Smooth muscle cell (in vitro differentiated cells): ENCODE measurements around the gene HSPBAP1. TPM values are rescaled to one million over a fixed set of nuclear protein-coding genes. Genes with fewer than 3 reads are reported as not detected.
"Not testable (repeated sequence)": the region's sequence is repeated elsewhere in the genome, so short reads cannot be mapped to it uniquely, and the experiment has no call there.

Experiments
- DNase-seq: peaks from one replicate; lab custom pipeline; 2025; ENCODE audit not compliant: unreplicated experiment; lab: John Stamatoyannopoulos, UW
- H2AFZ ChIP-seq: fragments of 200-600 bp; sonication (generic); 2 replicates; pipeline ENCODE4 v1.6.0; 2016; ENCODE audit warnings: antibody characterized with exemption, low read depth, mild to moderate bottlenecking
- H3F3A ChIP-seq: fragments of 200-600 bp; sonication (generic); 2 replicates; pipeline ENCODE4 v1.6.0; 2017; ENCODE audit warnings: antibody characterized with exemption, low read depth
- H3K27ac ChIP-seq: fragments of 200-600 bp; sonication (generic); 2 replicates; pipeline ENCODE4 v1.5.1; 2016; ENCODE audit warnings: low read depth, mild to moderate bottlenecking
- H3K27me3 ChIP-seq: fragments of 200-600 bp; sonication (generic); 2 replicates; pipeline ENCODE4 v1.6.1; 2016; ENCODE audit warnings: low read depth, mild to moderate bottlenecking
- H3K36me3 ChIP-seq: fragments of 200-600 bp; sonication (generic); 2 replicates; pipeline ENCODE4 v1.5.1; 2016; ENCODE audit warnings: low read depth
- H3K4me1 ChIP-seq: fragments of 200-600 bp; sonication (generic); 2 replicates; pipeline ENCODE4 v1.5.1; 2016; ENCODE audit warnings: low read depth
- H3K4me2 ChIP-seq: fragments of 200-600 bp; sonication (generic); 2 replicates; pipeline ENCODE4 v1.6.0; 2016; ENCODE audit warnings: mild to moderate bottlenecking
- H3K4me3 ChIP-seq: fragments of 200-600 bp; sonication (generic); 2 replicates; pipeline ENCODE4 v1.5.1; 2016; ENCODE audit warnings: mild to moderate bottlenecking
- H3K79me2 ChIP-seq: fragments of 200-600 bp; sonication (generic); 2 replicates; pipeline ENCODE4 v1.6.0; 2016; ENCODE audit warnings: low read depth, mild to moderate bottlenecking
- H3K9ac ChIP-seq: fragments of 200-600 bp; sonication (generic); 2 replicates; pipeline ENCODE4 v1.6.0; 2016; ENCODE audit warnings: low read depth
- H3K9me3 ChIP-seq: fragments of 200-600 bp; sonication (generic); replicated peaks from 2 replicates; pipeline ENCODE4 v1.5.1; 2016; ENCODE audit warnings: low read depth
- H4K20me1 ChIP-seq: fragments of 200-600 bp; sonication (generic); 2 replicates; pipeline ENCODE4 v1.6.0; 2016; ENCODE audit warnings: low read depth
- WGBS: methylation state at CpG from one replicate; pipeline ENCODE4 v1.1.7; 2016; ENCODE audit warnings: low lambda C conversion rate; 5-methylcytosine and 5-hydroxymethylcytosine counted together
- polyA plus RNA-seq: library from polyadenylated mRNA; unstranded; fragments of >200 nt; fragmentation: Nextera tagmentation; extraction: Ambion mirVana; gene quantifications from 2 replicates; pipeline ENCODE4 v1.2.1, GENCODE V29; 2016
- total RNA-seq: library from RNA; depleted of rRNA; stranded (reverse); fragments of >200 nt; gene quantifications from 2 replicates; pipeline ENCODE4 v1.2.3, GENCODE V29; 2014
- TF ChIP-seq, protein P1 (sequence below): fragments of 200-600 bp; sonication (generic); IDR thresholded peaks from 2 replicates; pipeline ENCODE4 v1.5.1; 2017; ENCODE audit warnings: borderline replicate concordance, mild to moderate bottlenecking, antibody characterized with exemption; ENCODE audit not compliant: insufficient read depth, poor library complexity, severe bottlenecking

The HSPBAP1 gene
- total and polyA plus RNA-seq, 2 experiments from 2014 or later = 2.7 to 3.6 TPM

DNA sequence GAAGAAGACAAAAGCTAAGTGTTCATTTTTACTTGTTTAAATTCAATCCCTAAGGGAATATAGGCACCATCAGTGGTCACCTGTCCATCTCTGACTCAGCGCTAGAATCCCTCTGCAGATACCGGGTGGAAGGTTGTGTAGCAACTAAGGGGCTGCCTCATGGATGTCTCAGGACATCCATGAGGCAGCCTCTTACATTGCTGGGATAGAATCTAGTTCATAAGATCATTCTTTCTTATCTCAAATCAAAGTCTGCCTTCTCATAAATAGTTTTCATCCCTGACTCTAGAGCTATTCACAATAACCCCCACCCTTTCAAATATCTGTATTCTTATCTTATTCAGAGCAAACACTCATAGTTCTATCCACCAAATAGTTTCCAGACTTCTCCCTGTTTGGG, 38.1 kb downstream of the HSPBAP1 start:
- no peaks in the 10 kb centered on the region for H3K27me3 ChIP-seq
- no peak overlapping the region for H3K4me3 ChIP-seq
- no peaks in the 10 kb centered on the region for H3K9me3 ChIP-seq
- no peaks in the 10 kb centered on the region for H4K20me1 ChIP-seq
- H3K79me2 ChIP-seq = no peaks in the 10 kb centered on the region
- WGBS = 96% methylated on average over 2 of the region's 2 CpGs
- H3K9ac ChIP-seq = no peak overlapping the region
- peaks cover 2% of the 10 kb centered on the region for H3K4me1 ChIP-seq
- H3K36me3 ChIP-seq = no peaks in the 10 kb centered on the region
- DNase-seq = no peak
- no peak overlapping the region for H3K27ac ChIP-seq
- no peak overlapping the region for H3K4me2 ChIP-seq
- H3F3A ChIP-seq = no peaks in the 10 kb centered on the region
- H2AFZ ChIP-seq = no peak overlapping the region
- TF ChIP-seq, protein P1, sequence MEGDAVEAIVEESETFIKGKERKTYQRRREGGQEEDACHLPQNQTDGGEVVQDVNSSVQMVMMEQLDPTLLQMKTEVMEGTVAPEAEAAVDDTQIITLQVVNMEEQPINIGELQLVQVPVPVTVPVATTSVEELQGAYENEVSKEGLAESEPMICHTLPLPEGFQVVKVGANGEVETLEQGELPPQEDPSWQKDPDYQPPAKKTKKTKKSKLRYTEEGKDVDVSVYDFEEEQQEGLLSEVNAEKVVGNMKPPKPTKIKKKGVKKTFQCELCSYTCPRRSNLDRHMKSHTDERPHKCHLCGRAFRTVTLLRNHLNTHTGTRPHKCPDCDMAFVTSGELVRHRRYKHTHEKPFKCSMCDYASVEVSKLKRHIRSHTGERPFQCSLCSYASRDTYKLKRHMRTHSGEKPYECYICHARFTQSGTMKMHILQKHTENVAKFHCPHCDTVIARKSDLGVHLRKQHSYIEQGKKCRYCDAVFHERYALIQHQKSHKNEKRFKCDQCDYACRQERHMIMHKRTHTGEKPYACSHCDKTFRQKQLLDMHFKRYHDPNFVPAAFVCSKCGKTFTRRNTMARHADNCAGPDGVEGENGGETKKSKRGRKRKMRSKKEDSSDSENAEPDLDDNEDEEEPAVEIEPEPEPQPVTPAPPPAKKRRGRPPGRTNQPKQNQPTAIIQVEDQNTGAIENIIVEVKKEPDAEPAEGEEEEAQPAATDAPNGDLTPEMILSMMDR = no peak

DNA sequence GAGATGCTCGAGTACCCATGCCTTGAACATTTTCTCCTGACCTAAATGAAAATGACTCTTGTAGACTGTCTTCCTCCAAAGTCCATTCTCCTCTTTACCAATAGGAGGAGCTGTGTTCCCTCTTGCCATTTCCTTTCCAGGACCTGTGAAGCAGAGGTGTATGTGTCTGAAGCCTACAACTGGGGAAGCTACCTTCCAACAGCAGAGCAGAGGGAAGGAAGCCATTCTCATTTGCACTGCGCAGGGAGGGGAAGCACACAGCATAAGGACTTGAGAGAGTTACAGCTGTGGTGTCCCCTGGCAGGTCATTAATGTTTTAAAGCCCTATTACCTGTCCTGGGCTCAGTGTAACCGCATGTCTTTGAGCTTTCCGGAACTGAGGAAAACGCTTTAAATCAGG, 38.7 kb downstream of the HSPBAP1 start:
- H3K9ac ChIP-seq = no peak overlapping the region
- 80% methylated on average over 5 of the region's 5 CpGs for WGBS
- H3K4me2 ChIP-seq = no peak overlapping the region
- H3K27me3 ChIP-seq = no peaks in the 10 kb centered on the region
- no peaks in the 10 kb centered on the region for H3K9me3 ChIP-seq
- no peaks in the 10 kb centered on the region for H3F3A ChIP-seq
- H3K4me3 ChIP-seq = no peak overlapping the region
- DNase-seq = no peak
- H3K79me2 ChIP-seq = no peaks in the 10 kb centered on the region
- H3K27ac ChIP-seq = no peak overlapping the region
- H4K20me1 ChIP-seq = no peaks in the 10 kb centered on the region
- H3K4me1 ChIP-seq = no peaks in the 10 kb centered on the region
- H3K36me3 ChIP-seq = no peaks in the 10 kb centered on the region
- TF ChIP-seq, protein P1 = peak; percentile 58
- H2AFZ ChIP-seq = no peak overlapping the region

DNA sequence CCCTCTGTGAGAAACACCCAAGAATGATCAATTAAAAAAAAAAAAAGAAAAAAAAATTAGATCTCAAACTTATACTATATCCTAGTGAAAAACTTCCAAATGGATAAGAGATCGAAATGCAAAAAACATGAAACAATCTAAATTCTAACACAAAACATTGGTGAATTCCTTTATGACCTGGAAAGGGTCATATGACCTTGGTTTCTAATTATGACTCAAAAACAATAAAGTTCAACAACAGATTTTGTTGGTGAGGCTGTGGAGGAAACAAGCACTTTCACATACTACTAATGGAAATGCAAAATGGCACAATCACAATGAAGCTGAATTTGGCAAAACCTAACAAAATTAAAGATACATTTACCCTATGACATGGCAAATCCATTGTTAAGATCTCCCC, 45.3 kb downstream of the HSPBAP1 start:
- no peak overlapping the region for H3K9ac ChIP-seq
- H3K4me1 ChIP-seq = peaks cover 2% of the 10 kb centered on the region
- H3K4me3 ChIP-seq = no peak overlapping the region
- TF ChIP-seq, protein P1 = no peak
- H3K27ac ChIP-seq = no peak overlapping the region
- no peaks in the 10 kb centered on the region for H3F3A ChIP-seq
- no peaks in the 10 kb centered on the region for H3K79me2 ChIP-seq
- no peaks in the 10 kb centered on the region for H3K36me3 ChIP-seq
- no peaks in the 10 kb centered on the region for H3K27me3 ChIP-seq
- no peaks in the 10 kb centered on the region for H4K20me1 ChIP-seq
- H2AFZ ChIP-seq = no peak overlapping the region
- no peak for DNase-seq
- no peak overlapping the region for H3K4me2 ChIP-seq
- H3K9me3 ChIP-seq = no peaks in the 10 kb centered on the region
- WGBS = 97% methylated on average over 1 of the region's 1 CpG

DNA sequence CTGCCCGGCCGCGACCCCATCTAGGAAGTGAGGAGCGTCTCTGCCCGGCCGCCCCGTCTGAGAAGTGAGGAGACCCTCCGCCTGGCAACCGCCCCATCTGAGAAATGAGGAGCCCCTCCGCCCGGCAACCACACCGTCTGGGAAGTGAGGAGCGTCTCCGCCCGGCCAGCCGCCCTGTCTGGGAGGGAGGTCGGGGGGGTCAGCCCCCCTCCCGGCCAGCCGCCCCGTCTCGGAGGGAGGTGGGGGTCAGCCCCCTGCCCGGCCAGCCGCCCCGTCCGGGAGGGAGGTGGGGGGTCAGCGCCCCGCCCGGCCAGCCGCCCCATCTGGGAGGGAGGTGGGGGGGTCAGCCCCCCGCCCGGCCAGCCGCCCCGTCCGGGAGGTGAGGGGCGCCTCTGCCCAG, 46.3 kb downstream of the HSPBAP1 start:
- H3K79me2 ChIP-seq, H3K4me1 ChIP-seq, H4K20me1 ChIP-seq, H3K27ac ChIP-seq, H3K4me3 ChIP-seq, DNase-seq, H3K9ac ChIP-seq, H3K36me3 ChIP-seq, H3K27me3 ChIP-seq, H3F3A ChIP-seq, H3K4me2 ChIP-seq, H3K9me3 ChIP-seq, H2AFZ ChIP-seq: not testable (repeated sequence)
- 97% methylated on average over 10 of the region's 35 CpGs for WGBS
